Esophagus (tissue), 2 donors: ENCODE data around the gene PFN3. TPM values are rescaled to one million over a fixed set of nuclear protein-coding genes. Genes with fewer than 3 reads are reported as not detected.
"Not testable (repeated sequence)": the region's sequence is repeated elsewhere in the genome, so short reads cannot be mapped to it uniquely, and the experiment has no call there.

Experiments
- H3K27ac ChIP-seq, 2 donors: one replicate each; pipeline ENCODE4 v1.5.1; 2013; ENCODE audit warnings: low read depth in 2 of 2, mild to moderate bottlenecking in 2 of 2, inconsistent platforms in 1 of 2, low read length in 1 of 2, moderate library complexity in 1 of 2
- H3K27me3 ChIP-seq, 2 donors: one replicate each; pipeline ENCODE4 v1.6.1; 2013; ENCODE audit warnings: low read length in 2 of 2, control low read depth in 1 of 2, mild to moderate bottlenecking in 1 of 2; ENCODE audit not compliant: insufficient read depth in 2 of 2, control insufficient read depth in 1 of 2
- H3K36me3 ChIP-seq, 2 donors: one replicate each; pipeline ENCODE4 v1.6.1; 2013; ENCODE audit warnings: low read length in 1 of 2; ENCODE audit not compliant: control insufficient read depth in 2 of 2, insufficient read depth in 2 of 2
- H3K4me1 ChIP-seq, 2 donors: one replicate each; pipeline ENCODE4 v1.6.1; 2013; ENCODE audit warnings: low read length in 1 of 2; ENCODE audit not compliant: control insufficient read depth in 2 of 2, insufficient read depth in 2 of 2
- H3K4me3 ChIP-seq, 2 donors: one replicate each; pipeline ENCODE4 v1.5.1; 2013; ENCODE audit warnings: low read length in 2 of 2, mild to moderate bottlenecking in 2 of 2, low read depth in 1 of 2, moderate library complexity in 1 of 2
- H3K9me3 ChIP-seq, 2 donors: one replicate each; pipeline ENCODE4 v1.6.1; 2013; ENCODE audit warnings: mild to moderate bottlenecking in 2 of 2, low read depth in 1 of 2, low read length in 1 of 2, moderate library complexity in 1 of 2; ENCODE audit not compliant: control insufficient read depth in 2 of 2, insufficient read depth in 1 of 2
- WGBS, 2 donors: extraction: QIAGEN DNeasy Blood & Tissue Kit; methylation state at CpG; one replicate each; pipeline ENCODE4 v1.1.7; 2013; 5-methylcytosine and 5-hydroxymethylcytosine counted together
- polyA plus RNA-seq, 2 donors: library from polyadenylated mRNA; stranded (reverse); fragments of 200-250 nt; gene quantifications; one replicate each; pipeline ENCODE4 v1.2.3, GENCODE V29; 2013
- donor health status: healthy with polysubstance abuse.
- donor health status: Bipolar disorder and iron deficiency.

Gene PFN3
- polyA plus RNA-seq, 2 donors, result 0.21 TPM; not detected in 1

GRCh38 chr5:177362610-177363507 lies 37.6 kb downstream of the PFN3 start:
- WGBS, 2 donors, result 6% methylated on average over 48 to 59 of the region's 59 CpGs
- Histone ChIP-seq H3K4me1 (peaks cover 0 to 15% of the 10 kb centered on the region in 2 donors), H3K4me3 (peak overlapping the region; percentile 49 to 58)

GRCh38 chr5:177362292-177362609 lies 38.2 kb downstream of the PFN3 start:
- Histone ChIP-seq H3K9me3 (no peaks in the 10 kb centered on the region), H3K36me3 (no peaks in the 10 kb centered on the region), H3K4me1 (peaks cover 0 to 19% of the 10 kb centered on the region in 2 donors), H3K4me3 (no peak overlapping the region), H3K27me3 (no peaks in the 10 kb centered on the region), H3K27ac (peak overlapping the region; percentile 83 to 84)
- WGBS, 2 donors, result 38 to 44% methylated on average over 8 of the region's 8 CpGs

More at GRCh38 chr5:177362610-177363507, 37.6 kb downstream of the PFN3 start:
- Histone ChIP-seq H3K27me3 (no peaks in the 10 kb centered on the region), H3K27ac (peak overlapping the region; percentile 83 to 84), H3K9me3 (no peaks in the 10 kb centered on the region), H3K36me3 (no peaks in the 10 kb centered on the region)

- Histone ChIP-seq H3K4me1 (peaks cover 0 to 22% of the 10 kb centered on the region in 2 donors), H3K4me3 (no peak overlapping the region), H3K27me3 (no peaks in the 10 kb centered on the region), H3K36me3 (no peaks in the 10 kb centered on the region), H3K27ac (peak overlapping the region; percentile 83 to 84), H3K9me3 (no peaks in the 10 kb centered on the region)
- WGBS, 2 donors, result 65 to 72% methylated on average over 6 of the region's 6 CpGs
These were observed 38.8 kb downstream of the PFN3 start for GRCh38 chr5:177361418-177362291.

- not testable (repeated sequence) for H3K4me3 ChIP-seq, H3K9me3 ChIP-seq, H3K27ac ChIP-seq, H3K27me3 ChIP-seq, H3K36me3 ChIP-seq
- H3K4me1 ChIP-seq, result peaks cover 0 to 18% of the 10 kb centered on the region in 2 donors
- WGBS, 2 donors, result 95 to 98% methylated on average over 7 of the region's 7 CpGs
These were observed 39.7 kb downstream of the PFN3 start for GRCh38 chr5:177360740-177361139.

DNA sequence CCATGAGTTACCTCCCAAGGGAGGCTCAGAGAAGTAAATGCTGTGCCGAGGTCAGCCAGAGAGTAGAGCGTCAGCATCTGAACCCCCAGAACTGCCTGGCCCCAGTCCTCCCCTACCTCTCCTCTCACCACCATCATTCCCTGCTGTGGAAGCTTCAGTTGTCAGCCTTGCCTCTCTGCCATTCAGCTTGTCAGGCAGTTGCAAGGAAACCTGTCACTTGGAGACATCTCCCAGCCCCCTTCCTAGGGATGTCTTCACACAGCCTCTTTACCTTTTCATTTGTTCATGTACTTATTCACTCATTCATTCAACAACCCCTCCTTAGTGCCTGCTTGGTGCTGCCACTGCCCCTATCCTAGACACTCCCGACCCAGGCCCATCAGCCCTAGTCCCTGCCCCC lies 40.6 kb downstream of the PFN3 start:
- H3K27ac ChIP-seq, result no peak overlapping the region
- H3K9me3 ChIP-seq, result peaks cover 0 to 2% of the 10 kb centered on the region in 2 donors
- H3K36me3 ChIP-seq, result no peaks in the 10 kb centered on the region
- H3K27me3 ChIP-seq, result no peaks in the 10 kb centered on the region
- no peak overlapping the region for H3K4me3 ChIP-seq
- peaks cover 0 to 18% of the 10 kb centered on the region in 2 donors for H3K4me1 ChIP-seq
- 84 to 93% methylated on average over 2 to 3 of the region's 3 CpGs for WGBS, 2 donors

DNA sequence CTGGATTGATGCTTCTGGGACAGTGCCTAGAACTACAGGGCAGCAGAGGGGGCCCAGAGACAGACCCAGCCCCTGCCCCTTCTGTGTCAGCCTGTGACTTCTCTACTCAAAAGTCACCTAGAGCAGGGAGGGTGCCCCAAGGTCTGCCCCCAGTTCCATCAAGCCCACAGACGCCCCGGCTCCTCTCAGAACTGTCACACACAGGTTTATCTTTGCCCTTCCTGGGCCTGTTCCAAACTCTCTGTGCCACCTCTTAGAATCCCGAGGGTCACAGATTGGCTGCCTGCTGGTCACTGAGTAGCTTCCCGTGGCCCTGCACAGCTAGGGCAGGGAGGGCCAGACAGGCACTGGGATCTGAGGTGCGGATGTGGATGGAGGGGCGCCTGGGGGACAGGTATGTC lies 41.0 kb downstream of the PFN3 start:
- peaks cover 0 to 2% of the 10 kb centered on the region in 2 donors for H3K9me3 ChIP-seq
- 85 to 90% methylated on average over 6 of the region's 6 CpGs for WGBS, 2 donors
- H3K4me3 ChIP-seq, result no peak overlapping the region
- H3K36me3 ChIP-seq, result no peaks in the 10 kb centered on the region
- H3K27ac ChIP-seq, result no peak overlapping the region
- peaks cover 0 to 18% of the 10 kb centered on the region in 2 donors for H3K4me1 ChIP-seq
- no peaks in the 10 kb centered on the region for H3K27me3 ChIP-seq

DNA sequence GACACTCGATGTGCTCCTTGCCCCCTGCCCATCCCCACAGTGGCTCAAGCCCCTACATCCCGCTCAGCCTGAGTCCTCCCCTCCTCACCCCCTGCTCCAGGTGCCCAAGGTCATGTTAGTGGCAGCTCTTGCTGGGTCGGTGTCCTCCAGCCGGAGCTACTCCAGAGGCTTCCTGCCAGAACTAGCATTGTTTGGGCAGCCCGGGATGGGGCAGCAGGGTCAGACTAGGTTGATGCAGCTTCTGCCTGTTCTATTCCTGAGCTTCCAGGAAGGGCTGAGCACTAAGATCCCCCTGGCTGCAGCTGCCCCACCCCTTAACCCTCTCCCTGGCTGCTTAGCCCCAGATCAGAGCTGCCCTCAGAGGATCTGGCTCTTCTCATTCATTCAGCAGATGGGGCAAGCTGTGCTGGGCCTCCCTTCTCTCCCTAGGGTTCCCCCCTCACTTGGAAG lies 42.1 kb downstream of the PFN3 start:
- Histone ChIP-seq H3K9me3 (peaks cover 0 to 2% of the 10 kb centered on the region in 2 donors), H3K27me3 (no peaks in the 10 kb centered on the region), H3K4me3 (peak overlapping the region; percentile 39 to 55), H3K4me1 (peaks cover 0 to 18% of the 10 kb centered on the region in 2 donors), H3K27ac (peak overlapping the region in 1 of 2 donors; percentile 42), H3K36me3 (no peaks in the 10 kb centered on the region)
- 19 to 23% methylated on average over 5 of the region's 5 CpGs for WGBS, 2 donors

DNA sequence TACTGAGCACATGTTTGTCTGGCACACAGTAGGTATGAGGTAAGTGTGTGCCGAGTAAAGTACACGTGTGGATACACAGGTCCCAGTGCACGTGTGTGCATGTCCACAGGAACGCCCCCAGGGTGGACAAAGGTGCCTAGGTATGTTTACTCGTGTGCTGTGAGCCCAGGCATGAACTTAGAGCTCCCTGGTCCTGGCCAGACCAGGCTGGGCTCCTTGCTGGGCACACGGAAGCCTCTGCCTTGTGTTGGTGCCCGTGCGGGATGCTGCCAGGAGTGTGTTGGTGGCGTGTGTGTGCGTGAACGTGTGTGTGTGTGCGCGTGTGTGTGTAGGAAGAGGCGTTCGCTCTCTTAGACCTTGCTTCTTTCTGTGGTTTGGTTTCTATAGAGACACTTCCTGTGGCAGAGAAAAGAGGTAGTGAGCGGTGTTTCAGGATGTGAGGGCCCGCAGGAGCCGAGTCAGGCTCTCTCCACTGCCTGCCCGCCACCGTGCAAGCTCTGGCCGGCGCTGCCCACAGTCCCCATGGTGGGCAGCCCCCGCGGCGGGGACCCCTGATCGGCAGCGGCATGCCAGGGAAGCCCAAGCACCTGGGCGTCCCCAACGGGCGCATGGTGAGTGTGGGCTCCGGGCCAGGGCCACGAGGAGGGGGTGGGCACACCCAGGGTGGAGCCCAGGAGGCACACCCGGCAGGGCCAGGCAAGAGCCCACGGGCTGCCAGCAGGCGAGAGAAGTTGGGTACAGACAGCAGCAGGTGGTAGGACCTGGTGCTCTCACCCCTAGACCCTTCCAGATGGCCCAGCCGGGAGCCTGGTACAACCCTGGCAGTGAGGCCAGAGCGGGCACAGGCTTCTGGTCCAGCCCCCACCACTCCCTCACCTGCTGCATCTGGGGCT lies 42.8 kb downstream of the PFN3 start, which contains the start of gene RGS14:
RGS14 (plus strand) TSS at position 466 of the 893 bp plus-strand sequence; CDS start at position 567, 101 bp downstream.
- H3K4me3 ChIP-seq, result peak within 1 kb of the TSS; percentile 39 to 55
- no peaks in the 10 kb centered on the region for H3K36me3 ChIP-seq
- H3K27me3 ChIP-seq, result no peaks in the 10 kb centered on the region
- peaks cover 0 to 18% of the 10 kb centered on the region in 2 donors for H3K4me1 ChIP-seq
- peaks cover 0 to 2% of the 10 kb centered on the region in 2 donors for H3K9me3 ChIP-seq
- 20 to 28% methylated on average over 37 of the region's 37 CpGs for WGBS, 2 donors
- peak within 1 kb of the TSS; percentile 21 to 42 for H3K27ac ChIP-seq

- Histone ChIP-seq H3K27me3 (no peaks in the 10 kb centered on the region), H3K36me3 (no peaks in the 10 kb centered on the region), H3K27ac (no peak overlapping the region), H3K4me1 (peaks cover 0 to 17% of the 10 kb centered on the region in 2 donors), H3K4me3 (no peak overlapping the region), H3K9me3 (peaks cover 0 to 2% of the 10 kb centered on the region in 2 donors)
- 77 to 79% methylated on average over 5 of the region's 5 CpGs for WGBS, 2 donors
These were observed 43.4 kb downstream of the PFN3 start for GRCh38 chr5:177357146-177357458.
